RPMI8226 (cell line): Measurements from ENCODE around the gene YTHDF1.
A peak's percentile ranks its signal among the peaks of the same experiment; 100 is the strongest.

Source experiments
- DNase-seq: peaks from one replicate; pipeline ENCODE4 v3.0.0-alpha.2; 2015

The YTHDF1 gene

GRCh38 chr20:63183422-63184146 is 32.3 kb downstream of the YTHDF1 start:
- DNase-seq, result peak; percentile 66

DNA sequence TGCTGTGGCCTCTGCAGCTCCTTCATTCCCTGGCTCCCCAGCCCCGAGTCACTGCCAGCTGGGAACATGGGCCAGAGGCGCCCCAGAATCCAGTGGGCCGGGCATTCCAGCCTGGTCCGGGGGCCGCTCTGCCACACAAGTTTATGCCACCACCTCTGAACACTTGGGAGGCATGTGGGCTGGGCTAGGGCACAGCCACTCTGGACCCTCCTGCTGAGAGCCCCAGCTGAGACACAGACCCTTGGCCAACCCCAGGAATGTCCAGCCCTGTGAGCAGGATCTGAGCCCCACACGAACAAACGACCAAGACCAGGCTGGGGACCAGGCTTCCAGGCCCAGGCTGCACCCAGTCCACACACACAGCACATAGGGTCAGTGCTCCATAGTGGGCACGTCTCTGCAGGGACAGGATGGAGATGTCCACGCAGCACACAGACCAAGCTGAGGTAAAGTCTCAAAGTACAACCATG is 33.0 kb downstream of the YTHDF1 start:
- no peak for DNase-seq

DNA sequence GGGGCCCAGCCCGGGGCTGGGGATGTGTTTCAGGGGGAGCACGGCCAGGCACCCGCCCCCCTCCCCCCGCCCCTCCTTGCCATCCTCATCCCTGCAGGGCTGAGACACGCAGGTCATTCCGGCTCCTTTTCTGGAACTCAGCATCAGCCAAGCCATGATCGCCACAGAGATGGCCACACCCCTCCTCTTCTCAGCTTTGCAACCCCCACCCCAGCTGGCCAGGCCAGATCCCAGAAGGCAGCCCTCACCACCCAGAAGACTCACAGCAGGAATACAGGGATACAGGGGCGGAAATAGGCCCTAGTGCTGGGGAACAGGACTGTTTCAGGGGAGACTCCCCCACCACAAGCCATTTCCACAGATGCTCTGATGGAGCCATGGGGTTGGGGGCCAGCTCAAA is 33.5 kb downstream of the YTHDF1 start:
- no peak for DNase-seq

DNA sequence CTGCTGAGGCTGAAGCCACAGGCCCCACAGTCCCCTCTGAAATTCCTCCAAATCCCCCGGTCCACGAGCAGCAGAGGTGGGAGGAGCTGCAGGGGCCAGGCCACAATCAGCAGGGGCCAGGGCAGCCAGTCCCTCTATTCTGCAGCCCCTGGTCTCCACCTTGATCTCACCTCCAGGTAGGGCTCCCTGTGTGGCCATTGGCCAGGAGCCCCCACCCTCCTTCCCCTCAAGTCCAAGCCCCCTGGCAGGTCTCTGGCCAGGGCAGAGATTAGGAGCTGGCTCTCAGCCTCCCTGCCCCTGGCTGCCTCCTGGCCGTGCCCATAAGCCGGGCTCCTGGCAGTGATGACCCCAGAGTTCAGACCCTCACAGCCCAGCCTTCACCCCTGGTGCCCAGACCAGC is 34.7 kb downstream of the YTHDF1 start:
- no peak for DNase-seq

GRCh38 chr20:63180569-63181185 is 35.3 kb downstream of the YTHDF1 start:
- no peak for DNase-seq

GRCh38 chr20:63179687-63180568 is 36.0 kb downstream of the YTHDF1 start:
- DNase-seq, result no peak

DNA sequence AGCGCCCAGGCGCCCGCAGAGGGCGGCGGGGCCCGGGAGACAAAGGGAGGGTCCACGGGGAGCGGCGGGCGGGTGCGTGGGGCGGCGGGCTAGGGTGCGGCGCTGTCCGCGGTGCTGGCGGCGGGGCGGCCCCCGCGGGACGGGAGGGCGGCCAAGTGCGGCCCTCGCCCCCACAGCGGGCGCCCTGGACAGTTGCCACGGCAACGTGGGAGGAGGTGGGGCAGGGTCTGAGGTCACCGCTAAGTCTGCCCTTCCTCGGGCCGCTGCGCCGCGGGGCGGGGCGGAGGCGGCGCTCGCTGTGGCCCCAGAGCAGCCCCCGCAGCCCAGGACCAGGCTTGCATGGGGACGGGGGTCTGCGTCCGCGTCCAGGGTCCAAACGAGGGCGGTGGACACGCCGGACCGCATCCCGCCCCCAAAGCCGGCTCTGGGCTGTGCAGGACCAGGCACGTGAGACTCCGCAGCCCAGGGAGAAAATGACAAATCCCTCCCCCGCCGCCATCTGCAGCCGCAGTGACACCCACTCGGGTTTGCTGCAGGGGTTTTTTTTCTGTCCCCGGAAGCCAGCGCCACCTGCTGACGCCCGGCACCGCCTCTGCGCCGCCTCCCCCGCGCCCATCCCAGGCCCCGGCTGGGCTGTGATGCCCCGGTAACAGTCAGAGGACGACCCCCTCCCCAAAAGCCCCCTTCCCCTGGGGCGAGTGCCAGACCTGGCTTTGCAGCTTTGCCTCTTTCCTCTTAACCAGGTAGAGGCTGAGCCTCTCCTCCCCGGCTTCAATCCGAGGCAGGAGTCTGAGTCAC is 36.8 kb downstream of the YTHDF1 start:
- peak; percentile 64 for DNase-seq

DNA sequence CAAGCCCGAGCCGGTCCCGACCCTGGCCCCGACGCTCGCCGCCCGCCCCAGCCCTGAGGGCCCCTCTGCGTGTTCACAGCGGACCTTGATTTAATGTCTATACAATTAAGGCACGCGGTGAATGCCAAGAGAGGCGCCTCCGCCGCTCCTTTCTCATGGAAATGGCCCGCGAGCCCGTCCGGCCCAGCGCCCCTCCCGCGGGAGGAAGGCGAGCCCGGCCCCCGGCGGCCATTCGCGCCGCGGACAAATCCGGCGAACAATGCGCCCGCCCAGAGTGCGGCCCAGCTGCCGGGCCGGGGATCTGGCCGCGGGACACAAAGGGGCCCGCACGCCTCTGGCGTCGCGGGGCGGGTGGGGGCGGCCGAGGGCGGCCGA is 37.5 kb downstream of the YTHDF1 start:
- no peak for DNase-seq

DNA sequence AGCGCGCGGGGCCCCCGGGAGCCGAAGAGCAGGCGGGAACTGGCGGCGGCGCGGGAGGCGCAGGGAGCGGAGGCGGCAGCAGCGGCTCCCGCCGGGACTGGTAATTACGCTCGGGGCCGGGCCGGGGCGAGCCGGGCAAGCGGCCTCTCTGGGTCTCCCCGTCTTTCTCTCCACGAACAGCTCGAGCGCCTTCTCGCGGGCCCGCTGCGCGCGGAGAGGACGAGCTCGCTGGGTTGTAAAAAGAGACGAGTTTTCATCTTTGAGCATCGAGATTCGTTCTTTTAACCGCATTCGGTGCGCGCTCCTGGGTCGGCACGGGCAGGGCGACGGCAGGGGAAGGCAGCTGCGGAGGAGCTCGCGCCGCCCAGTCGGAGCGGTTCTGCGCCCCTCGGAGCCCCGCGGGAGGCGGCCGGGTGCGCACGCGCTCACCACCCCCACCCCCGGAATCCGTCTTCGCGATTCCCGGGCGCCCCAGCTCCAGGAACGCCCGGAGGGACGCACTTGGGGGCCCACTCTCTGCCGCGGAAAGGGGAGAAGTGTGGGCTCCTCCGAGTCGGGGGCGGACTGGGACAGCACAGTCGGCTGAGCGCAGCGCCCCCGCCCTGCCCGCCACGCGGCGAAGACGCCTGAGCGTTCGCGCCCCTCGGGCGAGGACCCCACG is 38.0 kb downstream of the YTHDF1 start:
- no peak for DNase-seq

GRCh38 chr20:63177134-63177784 is 38.7 kb downstream of the YTHDF1 start:
- DNase-seq, result no peak

- DNase-seq, result no peak
Observed at GRCh38 chr20:63176427-63177133, 39.4 kb downstream of the YTHDF1 start.

- peak; percentile 36 for DNase-seq
Observed at GRCh38 chr20:63176034-63176426, 39.9 kb downstream of the YTHDF1 start.

GRCh38 chr20:63175038-63175895 is 40.7 kb downstream of the YTHDF1 start:
- DNase-seq, result no peak

- no peak for DNase-seq
Observed at GRCh38 chr20:63174309-63175037, 41.5 kb downstream of the YTHDF1 start.

DNA sequence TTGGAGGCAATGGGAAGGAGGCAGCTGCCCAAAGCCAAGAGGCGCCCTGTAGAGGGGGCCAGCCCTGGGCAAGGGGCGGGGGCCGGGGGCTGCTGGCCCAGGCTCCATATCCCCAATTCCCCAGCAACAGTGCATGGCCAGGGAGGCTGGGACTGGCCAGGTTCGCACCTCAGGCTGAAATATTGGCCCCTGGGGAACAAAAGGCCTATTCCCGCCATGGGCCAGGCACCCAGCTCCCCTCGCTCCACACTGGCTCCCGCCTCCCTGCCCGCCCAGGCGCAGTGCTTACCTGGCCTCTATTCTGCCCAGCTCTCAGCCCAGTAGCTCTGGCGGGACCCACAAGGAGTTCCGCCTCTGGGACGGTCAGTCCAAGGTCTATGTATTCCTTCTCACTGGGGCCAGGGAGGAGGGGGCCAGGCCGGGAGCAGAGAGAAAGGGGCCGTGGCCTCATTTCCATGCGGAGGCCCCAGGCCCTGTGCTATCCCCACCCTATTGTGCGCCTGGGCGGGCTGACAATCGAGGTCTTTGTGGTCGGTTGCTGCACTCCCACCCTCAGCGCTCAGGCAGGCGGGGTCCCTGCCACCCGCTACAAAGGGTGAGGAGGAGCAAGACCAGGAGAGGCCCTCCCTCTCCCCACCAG is 42.3 kb downstream of the YTHDF1 start:
- no peak for DNase-seq

- DNase-seq, result peak; percentile 62
Observed at GRCh38 chr20:63172726-63173125, 43.2 kb downstream of the YTHDF1 start.

DNA sequence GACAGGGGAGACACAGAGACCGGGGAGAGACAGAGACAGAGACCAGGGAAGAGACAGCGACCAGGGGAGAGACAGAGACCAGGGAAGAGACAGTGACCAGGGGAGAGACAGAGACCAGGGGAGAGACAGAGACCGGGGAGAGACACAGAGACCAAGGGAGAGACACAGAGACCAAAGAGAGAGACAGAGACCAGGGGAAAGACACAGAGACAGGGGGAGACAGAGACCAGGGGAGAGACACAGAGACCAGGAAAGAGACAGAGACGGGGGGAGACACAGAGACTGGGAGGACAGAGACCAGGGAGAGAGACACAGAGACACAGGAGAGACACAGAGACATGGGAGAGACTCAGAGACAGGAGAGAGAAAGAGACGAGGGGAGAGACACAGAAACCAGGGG is 43.9 kb downstream of the YTHDF1 start:
- no peak for DNase-seq

DNA sequence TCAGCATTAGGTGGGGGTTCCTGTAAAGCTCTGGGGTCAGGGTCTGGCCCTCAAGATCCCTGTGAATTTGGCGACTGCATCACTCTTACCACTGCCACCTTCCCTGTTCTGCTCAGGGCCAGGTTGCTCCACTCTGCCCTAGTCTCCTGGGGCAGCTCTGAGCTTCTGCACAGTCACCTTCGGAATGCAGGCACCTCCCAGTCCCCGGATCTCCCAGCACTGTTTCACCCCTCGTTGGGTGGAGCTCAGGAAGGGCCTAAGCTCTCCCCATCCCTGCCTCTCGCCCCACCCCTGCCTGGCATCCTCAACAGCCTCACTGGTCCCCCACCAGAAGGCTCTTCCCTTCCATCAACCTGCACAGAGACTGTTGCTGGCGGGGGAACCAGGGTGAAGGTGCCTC is 46.2 kb downstream of the YTHDF1 start:
- DNase-seq, result no peak

DNA sequence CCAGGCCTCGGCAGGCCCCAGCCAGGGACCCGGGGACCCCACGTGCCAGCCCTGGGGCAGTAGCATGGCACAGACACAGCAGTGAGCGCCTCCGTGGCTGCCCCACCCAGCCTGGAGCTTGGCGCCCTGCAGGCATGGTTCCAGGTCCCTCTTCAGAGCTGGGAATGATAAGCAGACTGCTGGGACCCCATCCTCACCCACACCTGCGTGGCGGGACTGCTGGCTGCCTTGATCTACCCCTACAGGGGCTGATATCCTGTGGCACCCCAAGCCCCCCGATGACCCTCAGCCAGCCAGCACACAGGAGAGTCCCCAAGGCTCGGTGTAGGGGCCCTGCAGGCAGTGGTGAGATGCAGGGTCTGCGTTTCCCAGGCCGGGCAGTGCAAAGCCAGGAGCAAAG is 47.1 kb downstream of the YTHDF1 start:
- no peak for DNase-seq
